Type B pancreatic cell (in vitro differentiated cells): ENCODE data around the gene SLFN11. TPM values are rescaled to one million over a fixed set of nuclear protein-coding genes. Genes with fewer than 3 reads are reported as not detected.
A peak's percentile ranks its signal among the peaks of the same experiment; 100 is the strongest.
"Not testable (repeated sequence)": the region's sequence is repeated elsewhere in the genome, so short reads cannot be mapped to it uniquely, and the experiment has no call there.

Experiments used
- DNase-seq: peaks from one replicate; pipeline ENCODE4 v3.0.0; 2021; ENCODE audit warnings: mixed read lengths; ENCODE audit not compliant: unreplicated experiment; ENCODE audit errors: extremely low spot score
- H3K27ac Mint-ChIP-seq: 2 replicates; pipeline ENCODE4 v1.8.0; 2021; ENCODE audit warnings: mild to moderate bottlenecking, mixed read lengths
- H3K27me3 Mint-ChIP-seq: 2 replicates; pipeline ENCODE4 v1.8.0; 2021; ENCODE audit warnings: mixed read lengths
- H3K36me3 Mint-ChIP-seq: 2 replicates; pipeline ENCODE4 v1.8.0; 2021; ENCODE audit warnings: mixed read lengths
- H3K4me1 Mint-ChIP-seq: one replicate; pipeline ENCODE4 v1.8.0; 2021; ENCODE audit warnings: mixed read lengths; ENCODE audit not compliant: unreplicated experiment
- H3K4me3 Mint-ChIP-seq: 2 replicates; pipeline ENCODE4 v1.8.0; 2021; ENCODE audit warnings: mild to moderate bottlenecking, mixed read lengths
- H3K9me3 Mint-ChIP-seq: 2 replicates; pipeline ENCODE4 v1.8.0; 2021; ENCODE audit warnings: mixed read lengths
- long read RNA-seq: library from polyadenylated mRNA; unstranded; transcript quantifications from one replicate; pipeline ENCODE4 v2.0.0, GENCODE V29; 2020
- total RNA-seq: library from RNA; stranded (reverse); gene quantifications from 2 replicates; pipeline ENCODE4 v1.2.1, GENCODE V29; 2021; ENCODE audit warnings: low replicate concordance
- TF ChIP-seq, protein P1 (sequence below): fragments of 200-600 bp; sonication (generic); conservative IDR thresholded peaks from 2 replicates; pipeline ENCODE4 v1.5.0; 2021; ENCODE audit warnings: antibody characterized with exemption, mild to moderate bottlenecking

Gene SLFN11, protein sequence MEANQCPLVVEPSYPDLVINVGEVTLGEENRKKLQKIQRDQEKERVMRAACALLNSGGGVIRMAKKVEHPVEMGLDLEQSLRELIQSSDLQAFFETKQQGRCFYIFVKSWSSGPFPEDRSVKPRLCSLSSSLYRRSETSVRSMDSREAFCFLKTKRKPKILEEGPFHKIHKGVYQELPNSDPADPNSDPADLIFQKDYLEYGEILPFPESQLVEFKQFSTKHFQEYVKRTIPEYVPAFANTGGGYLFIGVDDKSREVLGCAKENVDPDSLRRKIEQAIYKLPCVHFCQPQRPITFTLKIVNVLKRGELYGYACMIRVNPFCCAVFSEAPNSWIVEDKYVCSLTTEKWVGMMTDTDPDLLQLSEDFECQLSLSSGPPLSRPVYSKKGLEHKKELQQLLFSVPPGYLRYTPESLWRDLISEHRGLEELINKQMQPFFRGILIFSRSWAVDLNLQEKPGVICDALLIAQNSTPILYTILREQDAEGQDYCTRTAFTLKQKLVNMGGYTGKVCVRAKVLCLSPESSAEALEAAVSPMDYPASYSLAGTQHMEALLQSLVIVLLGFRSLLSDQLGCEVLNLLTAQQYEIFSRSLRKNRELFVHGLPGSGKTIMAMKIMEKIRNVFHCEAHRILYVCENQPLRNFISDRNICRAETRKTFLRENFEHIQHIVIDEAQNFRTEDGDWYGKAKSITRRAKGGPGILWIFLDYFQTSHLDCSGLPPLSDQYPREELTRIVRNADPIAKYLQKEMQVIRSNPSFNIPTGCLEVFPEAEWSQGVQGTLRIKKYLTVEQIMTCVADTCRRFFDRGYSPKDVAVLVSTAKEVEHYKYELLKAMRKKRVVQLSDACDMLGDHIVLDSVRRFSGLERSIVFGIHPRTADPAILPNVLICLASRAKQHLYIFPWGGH
- 19.8 and 30.7 TPM in 2 replicates for total RNA-seq
- long read RNA-seq, full-length matches to known transcripts, result 1 of 12 reads
- long read RNA-seq, partial matches to known transcripts, result 5 of 12 reads
- long read RNA-seq, other reads (novel, unspliced or antisense), result 6 of 12 reads

DNA sequence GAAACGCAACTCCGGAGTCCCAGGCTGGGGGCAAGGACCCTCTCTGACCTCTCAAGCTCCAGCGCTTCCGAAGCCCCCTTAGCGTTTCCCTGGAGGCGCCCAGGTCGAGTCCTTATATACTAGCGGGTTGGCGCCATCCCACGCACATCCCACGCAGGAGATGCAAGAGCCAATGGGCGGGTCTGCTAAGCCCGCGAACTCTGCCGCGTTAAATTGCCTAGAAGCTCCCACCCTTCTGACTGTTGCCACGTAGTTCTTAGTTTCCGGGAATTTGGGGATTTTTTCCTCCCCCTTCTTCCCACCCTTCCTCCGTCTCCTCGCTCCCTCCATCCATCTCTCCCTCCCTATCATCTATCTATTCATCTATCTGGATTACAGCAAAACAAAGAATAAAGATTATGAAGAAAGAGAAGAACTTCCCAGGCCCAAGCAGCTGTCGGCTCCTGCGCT is at the start of gene SLFN11:
SLFN11 (minus strand) TSS at position 88 of the 450 bp plus-strand sequence. CDS start 9,814 bp downstream, outside the sequence.
- TF ChIP-seq, protein P1, sequence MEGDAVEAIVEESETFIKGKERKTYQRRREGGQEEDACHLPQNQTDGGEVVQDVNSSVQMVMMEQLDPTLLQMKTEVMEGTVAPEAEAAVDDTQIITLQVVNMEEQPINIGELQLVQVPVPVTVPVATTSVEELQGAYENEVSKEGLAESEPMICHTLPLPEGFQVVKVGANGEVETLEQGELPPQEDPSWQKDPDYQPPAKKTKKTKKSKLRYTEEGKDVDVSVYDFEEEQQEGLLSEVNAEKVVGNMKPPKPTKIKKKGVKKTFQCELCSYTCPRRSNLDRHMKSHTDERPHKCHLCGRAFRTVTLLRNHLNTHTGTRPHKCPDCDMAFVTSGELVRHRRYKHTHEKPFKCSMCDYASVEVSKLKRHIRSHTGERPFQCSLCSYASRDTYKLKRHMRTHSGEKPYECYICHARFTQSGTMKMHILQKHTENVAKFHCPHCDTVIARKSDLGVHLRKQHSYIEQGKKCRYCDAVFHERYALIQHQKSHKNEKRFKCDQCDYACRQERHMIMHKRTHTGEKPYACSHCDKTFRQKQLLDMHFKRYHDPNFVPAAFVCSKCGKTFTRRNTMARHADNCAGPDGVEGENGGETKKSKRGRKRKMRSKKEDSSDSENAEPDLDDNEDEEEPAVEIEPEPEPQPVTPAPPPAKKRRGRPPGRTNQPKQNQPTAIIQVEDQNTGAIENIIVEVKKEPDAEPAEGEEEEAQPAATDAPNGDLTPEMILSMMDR, result no peak
- H3K36me3 Mint-ChIP-seq, result peaks cover 19% of the 10 kb centered on the region
- peaks cover 5% of the 10 kb centered on the region for H3K4me1 Mint-ChIP-seq
- H3K4me3 Mint-ChIP-seq, result peak within 1 kb of the TSS; percentile 91
- DNase-seq, result no peak
- peaks cover 10% of the 10 kb centered on the region for H3K9me3 Mint-ChIP-seq
- H3K27ac Mint-ChIP-seq, result peak within 1 kb of the TSS; percentile 92
- peaks cover 73% of the 10 kb centered on the region for H3K27me3 Mint-ChIP-seq

DNA sequence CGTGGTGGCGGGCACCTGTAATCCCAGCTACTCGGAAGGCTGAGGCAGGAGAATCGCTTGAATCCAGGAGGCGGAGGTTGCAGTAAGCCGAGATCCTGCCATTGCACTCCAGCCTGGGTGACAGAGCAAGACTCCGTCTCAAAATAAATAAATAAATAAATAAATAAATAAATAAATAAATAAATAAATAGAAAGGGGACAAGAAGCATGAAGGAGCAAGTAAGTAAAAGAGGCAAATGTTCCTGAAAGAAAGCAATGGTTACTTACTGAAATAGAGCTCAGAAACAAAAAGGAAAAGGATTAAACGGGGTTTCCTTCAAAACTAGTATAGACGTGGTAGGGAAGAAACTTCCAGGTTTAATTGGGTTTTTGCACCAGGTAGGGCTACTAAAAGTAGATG is 47.6 kb upstream of the SLFN11 start:
- not testable (repeated sequence) for DNase-seq, H3K27me3 Mint-ChIP-seq, H3K27ac Mint-ChIP-seq, H3K4me1 Mint-ChIP-seq, H3K9me3 Mint-ChIP-seq, H3K36me3 Mint-ChIP-seq, H3K4me3 Mint-ChIP-seq

DNA sequence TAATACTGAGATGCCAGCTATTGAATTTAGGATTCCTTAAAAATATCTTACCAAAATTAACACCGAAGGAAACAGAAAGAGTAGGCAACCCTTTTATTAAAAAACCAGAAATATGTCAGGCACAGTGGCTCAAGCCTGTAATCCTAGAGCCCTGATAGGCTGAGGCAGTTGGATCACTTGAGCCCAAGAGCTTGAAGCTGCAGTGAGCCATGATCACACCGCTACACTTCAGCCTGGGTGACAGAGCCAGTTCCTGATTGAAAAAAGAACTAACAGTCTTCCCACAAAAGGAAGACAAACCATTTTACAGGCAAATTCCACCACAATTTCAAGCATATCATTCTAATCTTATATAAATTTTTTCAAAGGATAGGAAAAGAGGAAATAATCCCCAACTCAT is 43.2 kb upstream of the SLFN11 start:
- H3K4me1 Mint-ChIP-seq, result no peaks in the 10 kb centered on the region
- H3K27ac Mint-ChIP-seq, result no peak overlapping the region
- no peaks in the 10 kb centered on the region for H3K27me3 Mint-ChIP-seq
- peaks cover 4% of the 10 kb centered on the region for H3K36me3 Mint-ChIP-seq
- H3K9me3 Mint-ChIP-seq, result peaks cover 4% of the 10 kb centered on the region
- DNase-seq, result no peak
- TF ChIP-seq, protein P1, result no peak
- no peak overlapping the region for H3K4me3 Mint-ChIP-seq

DNA sequence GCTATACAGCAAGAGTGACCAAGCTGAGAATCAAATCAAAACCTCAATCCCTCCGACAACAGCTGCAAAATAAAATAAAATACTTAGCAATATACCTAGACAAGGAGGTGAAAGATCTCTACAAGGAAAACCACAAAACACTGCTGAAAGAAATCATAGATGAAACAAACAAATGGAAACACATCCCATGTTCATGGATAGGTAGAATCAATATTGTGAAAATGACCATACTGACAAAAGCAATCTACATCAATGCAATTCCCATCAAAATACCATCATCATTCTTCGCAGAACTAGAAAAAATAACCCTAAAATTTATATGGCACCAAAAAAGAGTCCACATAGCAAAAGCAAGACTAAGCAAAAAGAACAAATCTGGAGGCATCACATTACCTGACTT is 41.3 kb upstream of the SLFN11 start:
- H3K4me1 Mint-ChIP-seq, H3K27ac Mint-ChIP-seq, H3K27me3 Mint-ChIP-seq, DNase-seq, H3K4me3 Mint-ChIP-seq, H3K9me3 Mint-ChIP-seq, H3K36me3 Mint-ChIP-seq: not testable (repeated sequence)

DNA sequence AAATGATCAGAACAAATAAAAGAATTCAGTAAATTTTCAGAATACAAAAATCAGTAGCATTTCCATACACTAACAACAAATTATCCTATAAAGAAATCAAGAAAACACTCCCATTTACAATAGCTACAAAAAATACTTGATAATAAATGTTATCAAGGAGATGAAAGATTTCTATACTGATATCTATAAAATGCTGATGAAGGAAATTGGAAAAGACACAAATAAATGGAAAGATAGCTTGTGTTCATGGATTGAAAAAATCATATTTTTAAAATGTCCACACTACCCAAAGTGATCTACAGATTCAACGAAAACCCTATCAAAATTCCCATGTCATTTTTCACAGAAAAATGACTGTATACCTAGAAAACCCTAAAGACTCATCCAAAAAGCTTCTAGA is 40.8 kb upstream of the SLFN11 start:
- no peaks in the 10 kb centered on the region for H3K27me3 Mint-ChIP-seq
- TF ChIP-seq, protein P1, result no peak
- H3K27ac Mint-ChIP-seq, result no peak overlapping the region
- peaks cover 4% of the 10 kb centered on the region for H3K36me3 Mint-ChIP-seq
- no peak for DNase-seq
- H3K4me3 Mint-ChIP-seq, result no peak overlapping the region
- peaks cover 4% of the 10 kb centered on the region for H3K9me3 Mint-ChIP-seq
- no peaks in the 10 kb centered on the region for H3K4me1 Mint-ChIP-seq

DNA sequence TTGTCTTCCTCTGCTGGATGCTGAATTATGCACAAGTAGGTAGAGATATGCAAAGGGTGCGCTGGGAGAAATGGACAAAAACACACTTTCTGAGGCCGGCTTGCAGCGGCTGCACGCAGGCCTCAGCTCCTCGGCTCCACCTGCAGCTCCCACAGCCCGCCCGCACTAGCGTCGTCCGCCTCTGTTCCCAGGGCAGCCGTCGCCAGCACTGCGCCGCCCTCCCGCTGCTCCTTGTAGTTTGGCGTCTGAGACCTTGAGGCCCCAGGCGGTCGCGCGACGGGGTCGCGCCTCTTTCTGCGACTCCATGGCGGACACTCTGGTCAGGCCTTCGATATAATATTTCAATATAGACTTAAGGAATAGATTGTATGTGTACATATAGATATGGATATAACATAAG is 34.1 kb upstream of the SLFN11 start:
- Mint-ChIP-seq H3K4me1 (no peaks in the 10 kb centered on the region), H3K36me3 (no peaks in the 10 kb centered on the region), H3K4me3 (no peak overlapping the region), H3K27ac (no peak overlapping the region), H3K27me3 (no peaks in the 10 kb centered on the region), H3K9me3 (no peaks in the 10 kb centered on the region)
- TF ChIP-seq, protein P1, result no peak
- no peak for DNase-seq
